ENCODE data around the gene TOMM40.

TOMM40 gene

GRCh38 chr19:44871809-44872208 is 19.2 kb upstream of the TOMM40 start:
- Histone ChIP-seq H2BK5ac (ENCODE audit: low read depth, low read length, poor library complexity) (no peak overlapping the region), H4K12ac (ENCODE audit: low read depth, low read length) (no peak overlapping the region), H2AFZ (ENCODE audit: insufficient read depth, low read length, poor library complexity) (no peak overlapping the region), H2AK5ac (ENCODE audit: low read length) (no peak overlapping the region), H3K18ac (ENCODE audit: low read length) (no peak overlapping the region), H3K4me2 (ENCODE audit: low read length) (no peak overlapping the region), H3K9me3 (ENCODE audit: insufficient read depth, low read depth, low read length) (peaks cover 2% of the 10 kb centered on the region), H3K23ac (ENCODE audit: low read length) (no peak overlapping the region), H3K4me1 (ENCODE audit: control insufficient read depth in 1 of 2, insufficient read depth in 2 of 2, low read length in 2 of 2) (peaks cover 26 to 32% of the 10 kb centered on the region in 2 experiments), H3K79me1 (ENCODE audit: low read length) (peaks cover 11% of the 10 kb centered on the region), H3K14ac (ENCODE audit: low read length) (no peak overlapping the region), H2BK120ac (ENCODE audit: insufficient read depth, low read length, poor library complexity) (no peak overlapping the region), H4K8ac (ENCODE audit: low read depth, low read length) (no peak overlapping the region), H3K27me3 (ENCODE audit: insufficient read depth, low read length) (no peaks in the 10 kb centered on the region), H3K27ac (ENCODE audit: low read depth, low read length) (no peak overlapping the region), H3K4me3 (ENCODE audit: low read depth, low read length) (no peak overlapping the region), H3K4ac (ENCODE audit: low read depth, low read length) (no peak overlapping the region), H3K9ac (ENCODE audit: low read length) (no peak overlapping the region), H4K91ac (ENCODE audit: low read depth, low read length) (no peak overlapping the region), H3K79me2 (ENCODE audit: control insufficient read depth, insufficient read depth, low read length, poor library complexity) (no peaks in the 10 kb centered on the region), H2BK12ac (ENCODE audit: low read length) (no peak overlapping the region), H3K36me3 (ENCODE audit: control insufficient read depth in 1 of 2, insufficient read depth in 2 of 2, low read length in 2 of 2) (peaks cover 66 to 73% of the 10 kb centered on the region in 2 experiments)
- DNase-seq, result no peak
- WGBS (ENCODE audit: extremely low coverage, insufficient coverage, insufficient read length), result no CpG with 5 or more reads among the region's 14 CpGs

GRCh38 chr19:44872661-44873060 is 18.4 kb upstream of the TOMM40 start:
- Histone ChIP-seq H2AFZ (ENCODE audit: insufficient read depth, low read length, poor library complexity) (no peak overlapping the region), H2BK5ac (ENCODE audit: low read depth, low read length, poor library complexity) (no peak overlapping the region), H3K27ac (ENCODE audit: low read depth, low read length) (no peak overlapping the region), H3K9me3 (ENCODE audit: insufficient read depth, low read depth, low read length) (peaks cover 2% of the 10 kb centered on the region), H3K4me1 (ENCODE audit: control insufficient read depth in 1 of 2, insufficient read depth in 2 of 2, low read length in 2 of 2) (peaks cover 34 to 40% of the 10 kb centered on the region in 2 experiments), H3K18ac (ENCODE audit: low read length) (no peak overlapping the region), H3K79me2 (ENCODE audit: control insufficient read depth, insufficient read depth, low read length, poor library complexity) (no peaks in the 10 kb centered on the region), H3K36me3 (ENCODE audit: control insufficient read depth in 1 of 2, insufficient read depth in 2 of 2, low read length in 2 of 2) (peaks cover 68 to 75% of the 10 kb centered on the region in 2 experiments), H3K4me2 (ENCODE audit: low read length) (no peak overlapping the region), H4K12ac (ENCODE audit: low read depth, low read length) (no peak overlapping the region), H2BK120ac (ENCODE audit: insufficient read depth, low read length, poor library complexity) (no peak overlapping the region), H3K23ac (ENCODE audit: low read length) (no peak overlapping the region), H4K91ac (ENCODE audit: low read depth, low read length) (no peak overlapping the region), H2AK5ac (ENCODE audit: low read length) (no peak overlapping the region), H3K4me3 (ENCODE audit: low read depth, low read length) (no peak overlapping the region), H3K4ac (ENCODE audit: low read depth, low read length) (no peak overlapping the region), H3K9ac (ENCODE audit: low read length) (no peak overlapping the region), H3K79me1 (ENCODE audit: low read length) (peaks cover 14% of the 10 kb centered on the region), H3K27me3 (ENCODE audit: insufficient read depth, low read length) (no peaks in the 10 kb centered on the region), H4K8ac (ENCODE audit: low read depth, low read length) (no peak overlapping the region), H2BK12ac (ENCODE audit: low read length) (no peak overlapping the region), H3K14ac (ENCODE audit: low read length) (no peak overlapping the region)
- no peak for DNase-seq
- WGBS (ENCODE audit: extremely low coverage, insufficient coverage, insufficient read length), result no CpG with 5 or more reads among the region's 4 CpGs

GRCh38 chr19:44874317-44874716 is 16.7 kb upstream of the TOMM40 start:
- DNase-seq, result no peak
- peaks cover 75 to 77% of the 10 kb centered on the region in 2 experiments for H3K36me3 ChIP-seq (ENCODE audit: control insufficient read depth in 1 of 2, insufficient read depth in 2 of 2, low read length in 2 of 2)
- peak overlapping the region; percentile 22 for H3K4ac ChIP-seq (ENCODE audit: low read depth, low read length)
- H4K12ac ChIP-seq (ENCODE audit: low read depth, low read length), result no peak overlapping the region
- peak overlapping the region; percentile 7 for H3K14ac ChIP-seq (ENCODE audit: low read length)
- H2AK5ac ChIP-seq (ENCODE audit: low read length), result peak overlapping the region; percentile 61
- peaks cover 26% of the 10 kb centered on the region for H3K79me1 ChIP-seq (ENCODE audit: low read length)
- H3K27ac ChIP-seq (ENCODE audit: low read depth, low read length), result peak overlapping the region; percentile 86
- no CpG with 5 or more reads among the region's 16 CpGs for WGBS (ENCODE audit: extremely low coverage, insufficient coverage, insufficient read length)
- H4K91ac ChIP-seq (ENCODE audit: low read depth, low read length), result peak overlapping the region; percentile 47
- H2BK120ac ChIP-seq (ENCODE audit: insufficient read depth, low read length, poor library complexity), result peak overlapping the region; percentile 57
- H3K9ac ChIP-seq (ENCODE audit: low read length), result no peak overlapping the region
- H3K18ac ChIP-seq (ENCODE audit: low read length), result peak overlapping the region; percentile 36
- peak overlapping the region; percentile 72 for H2BK5ac ChIP-seq (ENCODE audit: low read depth, low read length, poor library complexity)
- no peak overlapping the region for H3K4me3 ChIP-seq (ENCODE audit: low read depth, low read length)
- H4K8ac ChIP-seq (ENCODE audit: low read depth, low read length), result no peak overlapping the region
- no peak overlapping the region for H3K4me2 ChIP-seq (ENCODE audit: low read length)
- no peak overlapping the region for H2AFZ ChIP-seq (ENCODE audit: insufficient read depth, low read length, poor library complexity)
- H3K4me1 ChIP-seq (ENCODE audit: control insufficient read depth in 1 of 2, insufficient read depth in 2 of 2, low read length in 2 of 2), result peaks cover 51 to 56% of the 10 kb centered on the region in 2 experiments
- peaks cover 2% of the 10 kb centered on the region for H3K9me3 ChIP-seq (ENCODE audit: insufficient read depth, low read depth, low read length)
- peak overlapping the region; percentile 3 for H2BK12ac ChIP-seq (ENCODE audit: low read length)
- H3K23ac ChIP-seq (ENCODE audit: low read length), result no peak overlapping the region
- peaks cover 8% of the 10 kb centered on the region for H3K79me2 ChIP-seq (ENCODE audit: control insufficient read depth, insufficient read depth, low read length, poor library complexity)
- no peaks in the 10 kb centered on the region for H3K27me3 ChIP-seq (ENCODE audit: insufficient read depth, low read length)

GRCh38 chr19:44875666-44876451 is 15.2 kb upstream of the TOMM40 start:
- Histone ChIP-seq H3K79me2 (ENCODE audit: control insufficient read depth, insufficient read depth, low read length, poor library complexity) (peaks cover 8% of the 10 kb centered on the region), H3K9ac (ENCODE audit: low read length) (no peak overlapping the region), H2BK120ac (ENCODE audit: insufficient read depth, low read length, poor library complexity) (peak overlapping the region; percentile 29), H3K27me3 (ENCODE audit: insufficient read depth, low read length) (no peaks in the 10 kb centered on the region), H3K79me1 (ENCODE audit: low read length) (peaks cover 31% of the 10 kb centered on the region), H4K91ac (ENCODE audit: low read depth, low read length) (peak overlapping the region; percentile 51), H4K8ac (ENCODE audit: low read depth, low read length) (peak overlapping the region; percentile 17), H3K23ac (ENCODE audit: low read length) (no peak overlapping the region), H2BK5ac (ENCODE audit: low read depth, low read length, poor library complexity) (peak overlapping the region; percentile 51), H3K4me2 (ENCODE audit: low read length) (peak overlapping the region; percentile 39), H2AFZ (ENCODE audit: insufficient read depth, low read length, poor library complexity) (no peak overlapping the region), H2BK12ac (ENCODE audit: low read length) (peak overlapping the region; percentile 37), H3K18ac (ENCODE audit: low read length) (peak overlapping the region; percentile 63), H2AK5ac (ENCODE audit: low read length) (no peak overlapping the region), H3K4ac (ENCODE audit: low read depth, low read length) (no peak overlapping the region), H3K9me3 (ENCODE audit: insufficient read depth, low read depth, low read length) (peaks cover 2% of the 10 kb centered on the region), H3K36me3 (ENCODE audit: control insufficient read depth in 1 of 2, insufficient read depth in 2 of 2, low read length in 2 of 2) (peaks cover 76 to 78% of the 10 kb centered on the region in 2 experiments), H3K4me3 (ENCODE audit: low read depth, low read length) (no peak overlapping the region), H3K27ac (ENCODE audit: low read depth, low read length) (peak overlapping the region; percentile 86), H4K12ac (ENCODE audit: low read depth, low read length) (no peak overlapping the region), H3K14ac (ENCODE audit: low read length) (peak overlapping the region; percentile 54), H3K4me1 (ENCODE audit: control insufficient read depth in 1 of 2, insufficient read depth in 2 of 2, low read length in 2 of 2) (peaks cover 57 to 66% of the 10 kb centered on the region in 2 experiments)
- DNase-seq, result no peak
- WGBS (ENCODE audit: extremely low coverage, insufficient coverage, insufficient read length), result no CpG with 5 or more reads among the region's 22 CpGs

Measured in trophoblast cell (in vitro differentiated cells and primary cell).